Bronchial epithelial cell (primary cell): Measurements from ENCODE around the gene ADGB. TPM values are rescaled to one million over a fixed set of nuclear protein-coding genes. Genes with fewer than 3 reads are reported as not detected.

Experiments
- DNase-seq: peaks from one replicate; pipeline ENCODE4 v3.0.0-alpha.2; 2010; ENCODE audit warnings: low read depth
- FAIRE-seq: peaks from 2 replicates; lab custom pipeline; 2011; peaks lifted over from hg19 to GRCh38; lab: Jason Lieb, UNC
- H3K27me3 ChIP-seq: 2 replicates; pipeline ENCODE4 v1.5.1; 2011; ENCODE audit warnings: low read length; ENCODE audit not compliant: control insufficient read depth, insufficient read depth
- H3K36me3 ChIP-seq: 2 replicates; pipeline ENCODE4 v1.5.1; 2011; ENCODE audit warnings: low read length; ENCODE audit not compliant: control insufficient read depth, insufficient read depth
- H3K4me3 ChIP-seq: 2 replicates; pipeline ENCODE4 v1.5.1; 2011; ENCODE audit warnings: mild to moderate bottlenecking, low read depth, low read length, control low read depth
- CTCF ChIP-seq: IDR thresholded peaks from 2 replicates; pipeline ENCODE4 v1.5.1; 2011; ENCODE audit warnings: mild to moderate bottlenecking, moderate library complexity, low read length, control low read depth, inconsistent platforms; ENCODE audit not compliant: insufficient read depth, severe bottlenecking
- total RNA-seq: library from RNA; depleted of rRNA; stranded (reverse); fragments of >200 nt; gene quantifications from 2 replicates; pipeline ENCODE4 v1.2.1, GENCODE V29; 2014

The ADGB gene
- total RNA-seq, 1 donor from 2014 or later, result not detected

- no peak for FAIRE-seq
- no peak for TF ChIP-seq CTCF
- no peak for DNase-seq
- Histone ChIP-seq H3K4me3 (no peak overlapping the region), H3K27me3 (no peaks in the 10 kb centered on the region), H3K36me3 (no peaks in the 10 kb centered on the region)
Observed at GRCh38 chr6:146664871-146665360, 66.1 kb downstream of the ADGB start.

- no peaks in the 10 kb centered on the region for H3K36me3 ChIP-seq
- no peak for FAIRE-seq
- no peaks in the 10 kb centered on the region for H3K27me3 ChIP-seq
- no peak overlapping the region for H3K4me3 ChIP-seq
- no peak for TF ChIP-seq CTCF
- DNase-seq, result no peak
Observed at GRCh38 chr6:146666909-146667308, 68.1 kb downstream of the ADGB start.

- H3K27me3 ChIP-seq, result no peaks in the 10 kb centered on the region
- TF ChIP-seq CTCF, result no peak
- DNase-seq (no peak), FAIRE-seq (no peak)
- no peaks in the 10 kb centered on the region for H3K36me3 ChIP-seq
- no peak overlapping the region for H3K4me3 ChIP-seq
Observed at GRCh38 chr6:146670161-146670560, 71.4 kb downstream of the ADGB start.

GRCh38 chr6:146673069-146673468, 74.3 kb downstream of the ADGB start:
- no peak for FAIRE-seq
- H3K36me3 ChIP-seq, result no peaks in the 10 kb centered on the region
- no peak for DNase-seq
- H3K4me3 ChIP-seq, result no peak overlapping the region
- TF ChIP-seq CTCF, result no peak
- no peaks in the 10 kb centered on the region for H3K27me3 ChIP-seq

- Histone ChIP-seq H3K27me3 (no peaks in the 10 kb centered on the region), H3K4me3 (no peak overlapping the region), H3K36me3 (no peaks in the 10 kb centered on the region)
- DNase-seq (no peak), FAIRE-seq (no peak)
- no peak for TF ChIP-seq CTCF
Observed at GRCh38 chr6:146679386-146679785, 80.6 kb downstream of the ADGB start.

GRCh38 chr6:146682919-146683318, 84.1 kb downstream of the ADGB start:
- DNase-seq (no peak), FAIRE-seq (no peak)
- H3K27me3 ChIP-seq, result no peaks in the 10 kb centered on the region
- no peak overlapping the region for H3K4me3 ChIP-seq
- no peaks in the 10 kb centered on the region for H3K36me3 ChIP-seq
- no peak for TF ChIP-seq CTCF
